WTC11 (cell line): ENCODE results near the gene MTTP. TPM values are rescaled to one million over a fixed set of nuclear protein-coding genes. Genes with fewer than 3 reads are reported as not detected.

Experiments used
- ATAC-seq: fragments of 200-7000 bp; cut with Tn5 transposase; 2 replicates; pipeline ENCODE4 v1.10.0; 2021; ENCODE audit warnings: mild to moderate bottlenecking, moderate library complexity
- CTCF ChIA-PET: fragments of 300-600 bp; sonication (Branson Sonifier 250); formaldehyde crosslinking; loops from one replicate; lab custom pipeline; 2021; ENCODE audit warnings: antibody characterized with exemption; lab: Charles Lee
- POLR2A ChIA-PET: fragments of 350-600 bp; sonication (Branson Sonifier 250); formaldehyde crosslinking; loops from one replicate; lab custom pipeline; 2021; ENCODE audit warnings: antibody characterized with exemption; lab: Charles Lee
- DNase-seq: peaks from one replicate; pipeline ENCODE4 v3.0.0; 2021; ENCODE audit warnings: low spot score
- H3K27ac Mint-ChIP-seq: 2 replicates; pipeline ENCODE4 v1.8.0; 2021; ENCODE audit warnings: mixed read lengths
- H3K27me3 Mint-ChIP-seq: 2 replicates; pipeline ENCODE4 v1.8.0; 2021; ENCODE audit warnings: low read depth, mild to moderate bottlenecking, moderate library complexity, mixed read lengths
- H3K36me3 Mint-ChIP-seq: 2 replicates; pipeline ENCODE4 v1.8.0; 2021; ENCODE audit warnings: mixed read lengths
- H3K4me1 Mint-ChIP-seq: 2 replicates; pipeline ENCODE4 v1.8.0; 2022; ENCODE audit warnings: mixed read lengths
- H3K4me3 Mint-ChIP-seq: 2 replicates; pipeline ENCODE4 v1.8.0; 2021; ENCODE audit warnings: mild to moderate bottlenecking, moderate library complexity, mixed read lengths
- H3K9me3 Mint-ChIP-seq: 2 replicates; pipeline ENCODE4 v1.8.0; 2021; ENCODE audit warnings: mixed read lengths
- AR ChIP-seq: fragments of 250-450 bp; sonication (Bioruptor Pico); IDR thresholded peaks from 2 replicates; pipeline ENCODE4 v1.9.0; 2021; ENCODE audit warnings: mild to moderate bottlenecking
- ATF2 ChIP-seq: sonication (generic); formaldehyde crosslinking; IDR thresholded peaks from 2 replicates; pipeline ENCODE4 v1.8.1; 2022; ENCODE audit warnings: low read depth, missing genetic modification reagents, borderline replicate concordance
- ATF3 ChIP-seq: sonication (generic); formaldehyde crosslinking; conservative IDR thresholded peaks from 2 replicates; pipeline ENCODE4 v1.8.1; 2022; ENCODE audit warnings: mild to moderate bottlenecking, missing genetic modification reagents
- ELF4 ChIP-seq: sonication (generic); formaldehyde crosslinking; IDR thresholded peaks from 2 replicates; pipeline ENCODE4 v1.8.1; 2022; ENCODE audit warnings: low read depth, mild to moderate bottlenecking, moderate library complexity, missing genetic modification reagents
- FOXK1 ChIP-seq: sonication (generic); formaldehyde crosslinking; IDR thresholded peaks from 2 replicates; pipeline ENCODE4 v1.8.0; 2022; ENCODE audit warnings: mild to moderate bottlenecking, moderate library complexity, missing genetic modification reagents
- HMGXB4 ChIP-seq: sonication (generic); formaldehyde crosslinking; IDR thresholded peaks from 2 replicates; pipeline ENCODE4 v1.8.1; 2023; ENCODE audit warnings: mild to moderate bottlenecking, moderate library complexity, missing genetic modification reagents
- IRF2 ChIP-seq: sonication (generic); formaldehyde crosslinking; IDR thresholded peaks from 2 replicates; pipeline ENCODE4 v1.8.0; 2022; ENCODE audit warnings: low read depth, missing genetic modification reagents, borderline replicate concordance
- NFE2L1 ChIP-seq: sonication (generic); formaldehyde crosslinking; IDR thresholded peaks from 2 replicates; pipeline ENCODE4 v1.8.1; 2023; ENCODE audit warnings: missing genetic modification reagents
- RELA ChIP-seq: sonication (generic); formaldehyde crosslinking; IDR thresholded peaks from 2 replicates; pipeline ENCODE4 v1.8.1; 2022; ENCODE audit warnings: missing genetic modification reagents, mild to moderate bottlenecking, borderline replicate concordance
- SMAD4 ChIP-seq: sonication (generic); formaldehyde crosslinking; IDR thresholded peaks from 2 replicates; pipeline ENCODE4 v1.8.0; 2022; ENCODE audit warnings: mild to moderate bottlenecking, missing genetic modification reagents
- SP1 ChIP-seq: sonication (generic); formaldehyde crosslinking; conservative IDR thresholded peaks from 2 replicates; pipeline ENCODE4 v1.8.1; 2022; ENCODE audit warnings: missing genetic modification reagents
- TP53 ChIP-seq: sonication (generic); formaldehyde crosslinking; IDR thresholded peaks from 2 replicates; pipeline ENCODE4 v1.8.1; 2023; ENCODE audit warnings: mild to moderate bottlenecking, missing genetic modification reagents
- ZNF219 ChIP-seq: sonication (generic); formaldehyde crosslinking; IDR thresholded peaks from 2 replicates; pipeline ENCODE4 v1.8.0; 2023; ENCODE audit warnings: missing genetic modification reagents, mild to moderate bottlenecking, borderline replicate concordance
- ZNF423 ChIP-seq: fragments of 250-450 bp; sonication (Bioruptor Pico); IDR thresholded peaks from 2 replicates; pipeline ENCODE4 v2.1.2; 2022; ENCODE audit warnings: mild to moderate bottlenecking, moderate library complexity
- total RNA-seq: library from RNA; stranded (reverse); gene quantifications from 3 replicates; pipeline ENCODE4 v1.2.3, GENCODE V29; 2021
- TF ChIP-seq, protein P1 (sequence below): sonication (generic); formaldehyde crosslinking; IDR thresholded peaks from 2 replicates; pipeline ENCODE4 v1.8.1; 2023; ENCODE audit warnings: mild to moderate bottlenecking, missing genetic modification reagents, borderline replicate concordance
- TF ChIP-seq, protein P2 (sequence below): sonication (generic); formaldehyde crosslinking; IDR thresholded peaks from 2 replicates; pipeline ENCODE4 v1.8.0; 2023; ENCODE audit warnings: missing genetic modification reagents, mild to moderate bottlenecking, borderline replicate concordance
- TF ChIP-seq, protein P3 (sequence below): sonication (generic); formaldehyde crosslinking; IDR thresholded peaks from 2 replicates; pipeline ENCODE4 v1.8.1; 2022; ENCODE audit warnings: mild to moderate bottlenecking, missing genetic modification reagents, moderate library complexity, borderline replicate concordance

The MTTP gene
- total RNA-seq, 1 experiment from 2014 or later, result 0.26 TPM

GRCh38 chr4:99634742-99635360, 60.2 kb downstream of the MTTP start (continued):
- no peak for TF ChIP-seq SMAD4
- no peak for TF ChIP-seq ELF4 (CRISPR knock-in tag)
- no peak for TF ChIP-seq NFE2L1 (CRISPR knock-in tag)
- TF ChIP-seq HMGXB4 (CRISPR knock-in tag), result no peak
- TF ChIP-seq SP1 (CRISPR knock-in tag), result no peak
- no peak for TF ChIP-seq TP53
- TF ChIP-seq ZNF423 (CRISPR knock-in tag), result no peak
- TF ChIP-seq ATF2, result no peak
- TF ChIP-seq ATF3 (CRISPR knock-in tag), result no peak
- TF ChIP-seq, protein P1, sequence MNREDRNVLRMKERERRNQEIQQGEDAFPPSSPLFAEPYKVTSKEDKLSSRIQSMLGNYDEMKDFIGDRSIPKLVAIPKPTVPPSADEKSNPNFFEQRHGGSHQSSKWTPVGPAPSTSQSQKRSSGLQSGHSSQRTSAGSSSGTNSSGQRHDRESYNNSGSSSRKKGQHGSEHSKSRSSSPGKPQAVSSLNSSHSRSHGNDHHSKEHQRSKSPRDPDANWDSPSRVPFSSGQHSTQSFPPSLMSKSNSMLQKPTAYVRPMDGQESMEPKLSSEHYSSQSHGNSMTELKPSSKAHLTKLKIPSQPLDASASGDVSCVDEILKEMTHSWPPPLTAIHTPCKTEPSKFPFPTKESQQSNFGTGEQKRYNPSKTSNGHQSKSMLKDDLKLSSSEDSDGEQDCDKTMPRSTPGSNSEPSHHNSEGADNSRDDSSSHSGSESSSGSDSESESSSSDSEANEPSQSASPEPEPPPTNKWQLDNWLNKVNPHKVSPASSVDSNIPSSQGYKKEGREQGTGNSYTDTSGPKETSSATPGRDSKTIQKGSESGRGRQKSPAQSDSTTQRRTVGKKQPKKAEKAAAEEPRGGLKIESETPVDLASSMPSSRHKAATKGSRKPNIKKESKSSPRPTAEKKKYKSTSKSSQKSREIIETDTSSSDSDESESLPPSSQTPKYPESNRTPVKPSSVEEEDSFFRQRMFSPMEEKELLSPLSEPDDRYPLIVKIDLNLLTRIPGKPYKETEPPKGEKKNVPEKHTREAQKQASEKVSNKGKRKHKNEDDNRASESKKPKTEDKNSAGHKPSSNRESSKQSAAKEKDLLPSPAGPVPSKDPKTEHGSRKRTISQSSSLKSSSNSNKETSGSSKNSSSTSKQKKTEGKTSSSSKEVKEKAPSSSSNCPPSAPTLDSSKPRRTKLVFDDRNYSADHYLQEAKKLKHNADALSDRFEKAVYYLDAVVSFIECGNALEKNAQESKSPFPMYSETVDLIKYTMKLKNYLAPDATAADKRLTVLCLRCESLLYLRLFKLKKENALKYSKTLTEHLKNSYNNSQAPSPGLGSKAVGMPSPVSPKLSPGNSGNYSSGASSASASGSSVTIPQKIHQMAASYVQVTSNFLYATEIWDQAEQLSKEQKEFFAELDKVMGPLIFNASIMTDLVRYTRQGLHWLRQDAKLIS (CRISPR knock-in tag), result no peak

DNA sequence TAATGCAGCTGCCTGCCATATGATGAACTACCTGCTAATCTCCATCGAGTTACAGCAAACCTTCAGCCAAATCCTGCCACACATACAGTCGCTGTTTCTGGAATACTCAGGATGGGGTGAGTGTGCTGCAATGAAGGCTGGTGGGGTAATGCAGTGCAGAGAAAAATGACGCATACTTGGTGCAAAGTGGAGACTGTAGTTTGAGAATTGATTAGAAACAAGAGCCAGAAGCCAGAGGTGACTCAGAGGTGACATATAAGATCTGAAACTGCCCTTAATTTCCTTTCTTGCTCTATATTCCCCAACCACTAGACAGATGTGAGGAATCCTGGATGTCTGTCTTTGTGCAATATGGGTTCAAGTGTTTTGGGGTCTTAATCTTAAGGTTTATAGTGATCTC, 61.0 kb downstream of the MTTP start:
- peaks cover 2% of the 10 kb centered on the region; the same call in 1 of the 2 replicates for H3K27me3 Mint-ChIP-seq
- H3K36me3 Mint-ChIP-seq, result no peaks in the 10 kb centered on the region
- ATAC-seq (no peak), DNase-seq (no peak)
- no peak overlapping the region for H3K4me3 Mint-ChIP-seq
- ChIA-PET POLR2A (no interaction called here), CTCF (no interaction called here)
- H3K4me1 Mint-ChIP-seq, result peaks cover 28% of the 10 kb centered on the region
- no peak overlapping the region for H3K27ac Mint-ChIP-seq
- H3K9me3 Mint-ChIP-seq, result peaks cover 6% of the 10 kb centered on the region; the same call in 1 of the 2 replicates
- TF ChIP-seq, protein P2, sequence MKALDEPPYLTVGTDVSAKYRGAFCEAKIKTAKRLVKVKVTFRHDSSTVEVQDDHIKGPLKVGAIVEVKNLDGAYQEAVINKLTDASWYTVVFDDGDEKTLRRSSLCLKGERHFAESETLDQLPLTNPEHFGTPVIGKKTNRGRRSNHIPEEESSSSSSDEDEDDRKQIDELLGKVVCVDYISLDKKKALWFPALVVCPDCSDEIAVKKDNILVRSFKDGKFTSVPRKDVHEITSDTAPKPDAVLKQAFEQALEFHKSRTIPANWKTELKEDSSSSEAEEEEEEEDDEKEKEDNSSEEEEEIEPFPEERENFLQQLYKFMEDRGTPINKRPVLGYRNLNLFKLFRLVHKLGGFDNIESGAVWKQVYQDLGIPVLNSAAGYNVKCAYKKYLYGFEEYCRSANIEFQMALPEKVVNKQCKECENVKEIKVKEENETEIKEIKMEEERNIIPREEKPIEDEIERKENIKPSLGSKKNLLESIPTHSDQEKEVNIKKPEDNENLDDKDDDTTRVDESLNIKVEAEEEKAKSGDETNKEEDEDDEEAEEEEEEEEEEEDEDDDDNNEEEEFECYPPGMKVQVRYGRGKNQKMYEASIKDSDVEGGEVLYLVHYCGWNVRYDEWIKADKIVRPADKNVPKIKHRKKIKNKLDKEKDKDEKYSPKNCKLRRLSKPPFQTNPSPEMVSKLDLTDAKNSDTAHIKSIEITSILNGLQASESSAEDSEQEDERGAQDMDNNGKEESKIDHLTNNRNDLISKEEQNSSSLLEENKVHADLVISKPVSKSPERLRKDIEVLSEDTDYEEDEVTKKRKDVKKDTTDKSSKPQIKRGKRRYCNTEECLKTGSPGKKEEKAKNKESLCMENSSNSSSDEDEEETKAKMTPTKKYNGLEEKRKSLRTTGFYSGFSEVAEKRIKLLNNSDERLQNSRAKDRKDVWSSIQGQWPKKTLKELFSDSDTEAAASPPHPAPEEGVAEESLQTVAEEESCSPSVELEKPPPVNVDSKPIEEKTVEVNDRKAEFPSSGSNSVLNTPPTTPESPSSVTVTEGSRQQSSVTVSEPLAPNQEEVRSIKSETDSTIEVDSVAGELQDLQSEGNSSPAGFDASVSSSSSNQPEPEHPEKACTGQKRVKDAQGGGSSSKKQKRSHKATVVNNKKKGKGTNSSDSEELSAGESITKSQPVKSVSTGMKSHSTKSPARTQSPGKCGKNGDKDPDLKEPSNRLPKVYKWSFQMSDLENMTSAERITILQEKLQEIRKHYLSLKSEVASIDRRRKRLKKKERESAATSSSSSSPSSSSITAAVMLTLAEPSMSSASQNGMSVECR (CRISPR knock-in tag), result no peak
- TF ChIP-seq, protein P3, sequence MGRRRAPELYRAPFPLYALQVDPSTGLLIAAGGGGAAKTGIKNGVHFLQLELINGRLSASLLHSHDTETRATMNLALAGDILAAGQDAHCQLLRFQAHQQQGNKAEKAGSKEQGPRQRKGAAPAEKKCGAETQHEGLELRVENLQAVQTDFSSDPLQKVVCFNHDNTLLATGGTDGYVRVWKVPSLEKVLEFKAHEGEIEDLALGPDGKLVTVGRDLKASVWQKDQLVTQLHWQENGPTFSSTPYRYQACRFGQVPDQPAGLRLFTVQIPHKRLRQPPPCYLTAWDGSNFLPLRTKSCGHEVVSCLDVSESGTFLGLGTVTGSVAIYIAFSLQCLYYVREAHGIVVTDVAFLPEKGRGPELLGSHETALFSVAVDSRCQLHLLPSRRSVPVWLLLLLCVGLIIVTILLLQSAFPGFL (CRISPR knock-in tag), result no peak
- TF ChIP-seq RELA (CRISPR knock-in tag), result no peak
- TF ChIP-seq FOXK1 (CRISPR knock-in tag), result no peak
- TF ChIP-seq HMGXB4 (CRISPR knock-in tag), result no peak
- TF ChIP-seq ZNF219 (CRISPR knock-in tag), result no peak
- TF ChIP-seq AR (CRISPR knock-in tag), result no peak
- TF ChIP-seq IRF2, result no peak
